Hepatocyte (in vitro differentiated cells): ENCODE results near the gene HIVEP2.

ENCODE experiments used
- CTCF ChIP-seq: fragments of 200-600 bp; sonication (generic); IDR thresholded peaks from 2 replicates; pipeline ENCODE4 v1.5.1; 2016; ENCODE audit warnings: antibody characterized with exemption, mild to moderate bottlenecking; ENCODE audit not compliant: poor library complexity
- EZH2 ChIP-seq: fragments of 200-600 bp; sonication (generic); IDR thresholded peaks from 2 replicates; pipeline ENCODE4 v1.6.1; 2016; ENCODE audit warnings: antibody characterized with exemption, mild to moderate bottlenecking, borderline replicate concordance
- EZH2phosphoT487 ChIP-seq: fragments of 200-600 bp; sonication (generic); IDR thresholded peaks from one replicate; pipeline ENCODE4 v1.6.1; 2018; ENCODE audit warnings: antibody characterized with exemption, mild to moderate bottlenecking, low read depth, moderate library complexity; ENCODE audit not compliant: unreplicated experiment, severe bottlenecking

GRCh38 chr6:142844065-142844755 is 100.8 kb downstream of the HIVEP2 start:
- no peak for TF ChIP-seq CTCF
- no peak for TF ChIP-seq EZH2
- no peak for TF ChIP-seq EZH2phosphoT487
